Measurements from ENCODE around the gene BRAF. TPM values are rescaled to one million over a fixed set of nuclear protein-coding genes. Genes with fewer than 3 reads are reported as not detected.

BRAF gene
- total and polyA plus RNA-seq, 2 of the 8 experiments (the other 6 are each of a cell fraction or from before 2014, with no cell fraction given) = 11.4 to 32.6 TPM

DNA sequence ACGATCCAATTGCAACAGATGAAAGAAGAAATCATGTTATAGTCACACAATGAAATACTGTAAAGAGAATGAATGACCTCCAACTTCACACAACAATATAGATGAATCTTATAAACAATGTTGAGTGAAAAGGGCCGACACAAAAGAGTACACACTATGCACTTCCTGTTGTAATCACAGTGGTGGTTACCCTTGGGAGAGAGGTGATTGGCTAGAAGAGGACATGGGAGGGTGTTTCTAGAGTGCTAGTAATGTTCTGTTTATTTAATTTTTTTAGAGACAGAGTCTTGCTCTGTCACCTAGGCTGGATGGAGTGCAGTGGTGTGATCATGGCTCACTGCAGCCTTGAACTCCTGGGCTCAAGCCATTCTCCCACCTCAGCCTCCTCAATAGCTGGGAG is 145.8 kb downstream of the BRAF start:
- no peaks in the 10 kb centered on the region for H3K79me2 ChIP-seq (ENCODE audit: control insufficient read depth in 1 of 2, insufficient read depth in 2 of 2, low read length in 2 of 2)
- H3K14ac ChIP-seq (ENCODE audit: insufficient read length) = no peak overlapping the region
- no peak overlapping the region for H2BK20ac ChIP-seq (ENCODE audit: low read length)
- no peaks in the 10 kb centered on the region for H3K27me3 ChIP-seq (replicated peaks in 1 of 4; ENCODE audit: control insufficient read depth in 3 of 4, extremely low read depth in 1 of 4, insufficient read depth in 3 of 4, low read length in 3 of 4)
- DNase-seq (ENCODE audit: low read depth in 1 of 2, low spot score in 2 of 2) = no peak
- H2BK15ac ChIP-seq (ENCODE audit: low read length) = no peak overlapping the region
- no peak overlapping the region for H2BK12ac ChIP-seq (ENCODE audit: low read depth, low read length)
- H2AFZ ChIP-seq (ENCODE audit: low read length) = no peak overlapping the region
- H3K9ac ChIP-seq (replicated peaks in 1 of 4; ENCODE audit: extremely low read depth in 1 of 4, low read depth in 3 of 4, low read length in 3 of 4) = no peak overlapping the region
- no peak overlapping the region for H4K8ac ChIP-seq (ENCODE audit: extremely low read depth, insufficient read depth, low read length)
- H4K91ac ChIP-seq (replicated peaks; ENCODE audit: insufficient read length, low read length) = no peak overlapping the region
- no peak overlapping the region for H3K27ac ChIP-seq (ENCODE audit: low read depth, low read length)
- H3K4me3 ChIP-seq (ENCODE audit: extremely low read depth in 1 of 4, insufficient read depth in 2 of 4, low read depth in 3 of 4, low read length in 4 of 4) = no peak overlapping the region
- H3K9me3 ChIP-seq (ENCODE audit: insufficient read depth in 2 of 2, low read depth in 1 of 2, low read length in 1 of 2) = no peaks in the 10 kb centered on the region
- CTCF ChIA-PET (ENCODE audit: partially characterized antibody) = no interaction called here
- H2AK5ac ChIP-seq (ENCODE audit: low read depth, low read length) = no peak overlapping the region
- no peak overlapping the region for H3K4me2 ChIP-seq (ENCODE audit: insufficient read depth in 1 of 2, low read depth in 2 of 2, low read length in 2 of 2)
- H3K4me1 ChIP-seq (replicated peaks in 1 of 4; ENCODE audit: control insufficient read depth in 3 of 4, insufficient read depth in 4 of 4, low read length in 3 of 4) = no peaks in the 10 kb centered on the region
- WGBS, 2 experiments (ENCODE audit: extremely low coverage in 1 of 2, insufficient coverage in 1 of 2, insufficient read length in 1 of 2, insufficient replicate concordance in 2 of 2, low coverage in 1 of 2, low lambda C conversion rate in 2 of 2, missing lambda C conversion rate in 1 of 2) = 95% methylated on average over 2 of the region's 2 CpGs; no CpG with 5 or more reads in 1 of the 2 experiments
- H4K20me1 ChIP-seq (replicated peaks in 1 of 2; ENCODE audit: control insufficient read depth in 1 of 2, insufficient read depth in 2 of 2, low read length in 2 of 2) = no peaks in the 10 kb centered on the region
- no peak overlapping the region for H4K5ac ChIP-seq (ENCODE audit: insufficient read length, low read depth, low read length)
- H3K79me1 ChIP-seq (ENCODE audit: low read depth, low read length) = no peaks in the 10 kb centered on the region
- no peak overlapping the region for H3K56ac ChIP-seq (replicated peaks; ENCODE audit: insufficient read length, low read depth, low read length)
- no peak overlapping the region for H3K18ac ChIP-seq (ENCODE audit: extremely low read depth, low read length)
- no peak overlapping the region for H2BK120ac ChIP-seq (replicated peaks; ENCODE audit: low read depth, low read length)
- POLR2A ChIA-PET (ENCODE audit: partially characterized antibody) = no interaction called here
- no peak overlapping the region for H3K4ac ChIP-seq (replicated peaks; ENCODE audit: insufficient read length, low read depth, low read length)
- no peak overlapping the region for H3K23ac ChIP-seq (ENCODE audit: insufficient read length)
- H2BK5ac ChIP-seq (ENCODE audit: low read depth, low read length) = no peak overlapping the region
- H3K36me3 ChIP-seq (ENCODE audit: control insufficient read depth in 2 of 4, insufficient read depth in 4 of 4, low read length in 3 of 4) = peaks cover 2 to 10% (median 3%) of the 10 kb centered on the region in 4 experiments; a peak in 6 of 8 replicates
- FAIRE-seq = no peak
- H3K23me2 ChIP-seq (ENCODE audit: low read depth, low read length) = no peaks in the 10 kb centered on the region
- no peak for TF ChIP-seq CREB1 (IDR thresholded peaks at IDR 0.05)
- no peak for TF ChIP-seq SUZ12 (IDR thresholded peaks at IDR 0.05; ENCODE audit: low read length)
- no peak for TF ChIP-seq KDM4A (IDR thresholded peaks at IDR 0.05; ENCODE audit: low read depth, low read length, severe bottlenecking)
- no peak for TF ChIP-seq SIX5 (IDR thresholded peaks at IDR 0.05; ENCODE audit: low read depth, low read length)
- no peak for TF ChIP-seq POLR2A (IDR thresholded peaks at IDR 0.05; ENCODE audit: control extremely low read depth in 1 of 2, low read depth in 2 of 2, low read length in 2 of 2)
- no peak for TF ChIP-seq HDAC6 (IDR thresholded peaks at IDR 0.05; ENCODE audit: low read depth, low read length)
- no peak for TF ChIP-seq CHD1 (IDR thresholded peaks at IDR 0.05; ENCODE audit: low read depth, low read length)
- TF ChIP-seq NRF1 (IDR thresholded peaks at IDR 0.05; ENCODE audit: low read depth, low read length) = no peak
- no peak for TF ChIP-seq POLR2AphosphoS5 (IDR thresholded peaks at IDR 0.05; ENCODE audit: low read depth, low read length)
- no peak for TF ChIP-seq PHF8 (conservative IDR thresholded peaks at IDR 0.05; ENCODE audit: low read depth, low read length)
- TF ChIP-seq GTF2F1 (IDR thresholded peaks at IDR 0.05; ENCODE audit: borderline replicate concordance, low read depth, low read length) = no peak
- TF ChIP-seq SP2 (IDR thresholded peaks at IDR 0.05; ENCODE audit: low read length) = no peak
- TF ChIP-seq CTBP2 (IDR thresholded peaks at IDR 0.05; ENCODE audit: borderline replicate concordance, insufficient read depth, insufficient read length, low read length) = no peak
- TF ChIP-seq SAP30 (IDR thresholded peaks at IDR 0.05; ENCODE audit: insufficient read depth, insufficient replicate concordance, low read length) = no peak
- no peak for TF ChIP-seq MAFK (IDR thresholded peaks at IDR 0.05; ENCODE audit: low read depth, low read length)
- TF ChIP-seq CBX8 (IDR thresholded peaks at IDR 0.05; ENCODE audit: borderline replicate concordance, low read depth, low read length) = no peak
